Fibroblast of skin of left biceps (primary cell): Measurements from ENCODE around the gene SPATA6L.

Experiments
- DNase-seq, 2 experiments: peaks; one replicate each; pipeline ENCODE4 v3.0.0-alpha.2; 2013; ENCODE audit warnings: low read depth in 2 of 2

Gene SPATA6L, protein sequence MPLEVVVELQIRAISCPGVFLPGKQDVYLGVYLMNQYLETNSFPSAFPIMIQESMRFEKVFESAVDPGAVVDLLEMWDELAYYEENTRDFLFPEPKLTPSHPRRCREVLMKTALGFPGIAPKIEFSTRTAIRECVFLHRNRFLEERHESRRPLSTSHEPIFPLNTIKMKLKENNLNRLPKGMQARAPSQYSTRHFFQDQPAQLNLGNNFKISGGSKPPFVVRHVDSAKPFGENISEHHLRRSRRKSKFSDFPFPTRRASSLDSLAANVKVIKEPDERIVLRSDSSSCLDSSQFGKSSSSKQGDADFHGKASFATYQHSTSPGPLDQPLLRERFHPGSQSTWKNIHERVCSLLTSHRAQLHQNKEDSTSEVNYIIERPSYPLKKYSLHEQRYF

DNA sequence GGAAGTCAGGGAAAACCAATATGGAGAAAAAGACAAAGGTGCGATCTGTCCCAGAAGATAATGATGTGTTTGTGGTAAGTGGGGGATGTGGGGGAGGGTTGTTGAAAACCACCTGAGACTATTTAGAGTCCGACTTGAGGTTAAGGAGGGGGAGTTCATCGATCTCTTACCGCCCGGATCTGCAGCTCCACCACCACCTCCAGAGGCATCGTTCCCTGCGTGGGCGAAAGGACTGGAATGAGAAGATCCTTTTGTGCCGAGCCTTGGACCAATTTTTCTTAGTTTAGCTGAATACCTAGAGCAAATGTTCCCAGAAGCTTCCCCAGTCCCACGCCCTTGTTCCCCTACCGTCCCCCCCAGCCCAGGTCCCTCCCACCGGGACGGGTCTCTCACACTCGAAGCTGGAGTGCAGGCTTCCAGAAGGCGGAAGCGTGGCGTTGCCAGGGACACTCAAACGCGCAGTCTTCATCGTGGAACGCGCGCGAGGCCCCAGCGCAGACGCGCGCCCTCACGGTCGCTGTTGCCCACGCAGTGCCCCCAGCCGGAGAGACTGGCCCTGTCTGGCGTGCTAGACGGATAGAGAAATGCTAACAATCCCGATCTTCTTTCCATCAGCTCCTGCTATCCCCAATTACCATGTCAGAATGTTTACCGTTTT, at the start of gene SPATA6L:
TSS of gene SPATA6L (minus strand) at position 439 of the 658 bp plus-strand sequence. CDS start at position 209, 230 bp downstream.
- no peak for DNase-seq

DNA sequence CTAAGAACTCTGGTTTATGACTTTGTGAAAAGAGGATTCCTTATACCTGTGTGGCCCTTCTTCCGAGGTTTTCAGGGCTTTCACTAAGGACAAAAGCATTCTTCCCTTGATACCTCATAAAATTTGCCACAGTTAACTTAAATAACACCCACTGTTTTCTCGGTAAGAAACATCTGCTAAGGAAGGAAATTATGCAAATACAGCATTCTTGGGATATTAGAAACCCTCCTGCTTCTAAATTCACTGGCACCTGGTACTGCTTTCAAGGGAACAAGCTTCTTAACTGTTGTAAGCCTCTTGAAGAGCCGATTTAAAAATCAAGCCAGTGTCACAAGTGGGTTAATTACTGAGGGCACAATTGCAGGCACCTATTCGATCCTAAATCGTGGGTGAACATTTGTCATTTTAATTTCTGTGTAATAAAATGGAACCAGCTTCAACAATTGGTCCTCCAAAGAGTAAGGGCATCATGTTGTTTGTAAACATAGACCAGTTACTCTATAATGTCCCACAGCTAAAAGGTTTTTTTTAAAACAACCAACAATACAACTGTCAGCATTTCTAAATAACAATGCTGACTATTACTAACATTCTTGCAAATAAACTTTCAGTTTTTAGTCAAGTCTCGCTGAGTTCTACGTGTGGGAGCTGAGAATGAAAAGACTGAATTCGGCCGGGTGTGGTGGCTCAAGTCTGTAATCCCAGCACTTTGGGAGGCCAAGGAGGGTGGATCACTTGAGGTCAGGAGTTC, 48.2 kb upstream of the SPATA6L start:
- no peak for DNase-seq

DNA sequence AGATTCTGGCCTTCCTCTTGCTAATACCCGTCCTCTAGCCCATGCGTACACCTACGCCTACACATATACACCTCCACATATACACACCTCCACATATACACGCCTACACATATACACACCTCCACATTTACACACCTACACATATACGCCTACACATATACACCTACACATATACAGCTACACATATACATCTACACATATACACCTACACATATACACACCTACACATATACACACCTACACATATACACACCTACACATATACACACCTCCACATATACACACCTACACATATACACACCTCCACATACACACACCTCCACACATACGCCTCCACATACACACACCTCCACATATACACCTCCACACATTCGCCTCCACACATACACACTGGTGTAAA, 47.6 kb upstream of the SPATA6L start:
- DNase-seq = no peak

DNA sequence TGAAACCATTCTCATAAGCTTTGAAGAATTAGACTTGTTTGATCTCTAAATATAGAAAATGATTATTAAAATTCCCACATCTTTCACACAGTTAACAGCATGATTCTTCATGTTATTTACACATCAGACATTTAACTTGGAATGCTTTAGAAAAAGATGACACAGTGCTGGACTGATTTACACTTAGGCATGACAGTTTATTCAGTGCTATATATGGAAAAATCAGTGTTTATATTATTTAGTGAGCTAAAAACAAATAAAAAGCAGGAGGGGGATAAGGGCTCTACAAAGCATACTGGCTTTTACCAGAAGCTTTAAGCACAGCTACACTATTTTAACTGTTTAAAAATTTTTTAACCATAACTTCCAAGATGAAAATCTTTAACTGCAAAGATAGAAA, 43.1 kb upstream of the SPATA6L start:
- DNase-seq = no peak

DNA sequence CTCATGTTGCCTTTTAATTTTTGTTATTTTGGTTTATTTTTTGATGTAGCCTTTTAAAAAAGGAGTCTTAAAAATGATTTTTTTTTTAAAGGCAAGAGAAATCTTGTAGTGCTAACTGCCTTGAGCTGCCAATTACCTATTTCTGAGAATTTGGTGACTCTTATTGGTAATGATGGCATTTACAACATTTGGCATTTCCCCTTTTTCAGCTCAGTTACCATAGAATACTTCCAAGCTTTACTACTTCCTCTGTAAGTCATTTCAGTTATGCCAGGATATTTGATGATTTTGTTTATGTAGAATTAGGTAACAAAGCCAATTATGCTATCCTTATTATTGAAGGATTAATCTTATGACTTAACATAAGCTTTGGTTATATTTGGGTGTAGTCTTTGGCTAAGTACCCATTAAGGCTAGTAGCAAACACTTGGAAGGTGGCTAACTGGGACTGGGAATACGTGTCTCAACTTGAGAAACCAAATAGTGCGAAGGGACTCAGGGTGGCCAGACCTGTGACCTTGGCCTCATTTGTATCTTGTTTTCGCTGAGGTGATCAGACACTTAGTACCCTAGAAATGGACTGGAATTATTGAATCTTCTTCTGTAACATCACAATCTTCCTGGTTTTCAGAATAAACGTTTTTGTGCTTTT, 40.8 kb upstream of the SPATA6L start:
- DNase-seq = no peak

DNA sequence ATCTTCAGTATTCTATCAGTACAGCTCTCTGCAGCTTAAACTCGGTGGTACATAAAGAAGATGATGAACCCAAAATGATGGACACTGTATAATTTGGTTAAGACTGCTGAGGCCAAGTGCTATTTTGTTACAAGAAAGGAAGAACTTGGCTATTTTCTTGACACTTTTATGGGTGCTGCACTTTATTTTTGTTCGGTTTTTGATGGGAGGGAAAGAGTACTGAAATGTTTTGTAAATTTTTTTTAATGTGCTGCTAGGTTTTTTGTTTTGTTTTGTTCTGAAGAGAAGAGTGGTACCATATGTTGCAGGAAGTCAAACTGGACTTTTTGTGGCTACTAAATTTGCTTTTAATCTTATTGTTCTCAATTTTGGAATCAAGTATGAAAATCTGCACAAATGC, 39.7 kb upstream of the SPATA6L start:
- no peak for DNase-seq

DNA sequence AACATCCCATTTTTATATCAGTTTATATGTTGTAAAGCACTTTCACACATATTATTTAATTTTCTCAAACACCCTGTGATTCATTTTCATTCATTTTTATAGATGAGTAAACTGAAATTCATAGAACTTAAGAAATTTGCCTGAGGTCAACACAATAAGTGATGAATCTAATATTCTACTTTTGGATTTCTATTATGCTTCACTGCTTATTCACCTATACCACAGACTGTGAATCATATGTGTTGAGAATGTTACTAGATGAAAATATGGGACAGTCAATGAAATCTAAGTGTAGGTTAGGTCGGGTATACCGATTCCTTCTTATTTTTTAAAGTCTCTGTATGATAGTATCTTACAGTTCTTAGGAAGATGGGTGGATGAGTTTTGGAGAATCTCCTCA, 37.8 kb upstream of the SPATA6L start:
- DNase-seq = no peak

DNA sequence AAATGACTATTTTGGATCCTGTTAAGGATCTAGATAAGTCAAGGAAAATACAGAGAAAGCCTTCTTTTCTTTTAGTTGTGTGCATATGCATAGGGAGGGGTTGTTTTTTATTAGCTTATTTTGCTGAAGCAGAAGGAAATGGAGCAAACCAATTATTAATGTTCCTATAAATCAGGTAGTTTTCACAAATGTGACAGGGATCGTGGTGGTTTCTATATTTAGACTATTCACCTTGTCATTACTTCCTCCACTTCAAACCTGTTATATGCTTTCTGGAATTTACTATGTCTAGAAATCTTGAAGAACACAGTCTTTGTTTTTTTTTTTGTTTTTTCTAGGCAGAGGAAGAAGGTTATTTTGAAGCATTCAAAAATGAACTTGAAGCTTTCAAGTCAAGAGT, 35.2 kb upstream of the SPATA6L start:
- DNase-seq = no peak

DNA sequence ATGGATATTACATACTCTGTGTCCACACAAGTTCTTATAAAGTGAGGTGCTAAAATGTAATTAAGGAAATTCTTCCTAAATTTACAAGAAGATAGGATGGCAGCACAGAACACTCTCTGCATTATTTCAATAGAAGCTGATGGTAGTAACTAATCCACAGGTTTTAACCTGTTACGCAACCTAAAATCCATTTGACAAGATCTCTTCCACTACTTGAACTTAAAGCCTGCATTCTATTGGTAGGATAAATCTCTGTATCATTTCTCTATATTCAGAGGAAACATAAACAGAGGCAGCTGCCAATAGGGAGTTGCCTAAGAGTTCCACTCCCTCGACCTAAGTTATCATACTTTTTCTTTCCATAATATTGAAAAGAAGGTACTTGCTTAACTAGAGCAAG, 34.7 kb upstream of the SPATA6L start:
- no peak for DNase-seq

DNA sequence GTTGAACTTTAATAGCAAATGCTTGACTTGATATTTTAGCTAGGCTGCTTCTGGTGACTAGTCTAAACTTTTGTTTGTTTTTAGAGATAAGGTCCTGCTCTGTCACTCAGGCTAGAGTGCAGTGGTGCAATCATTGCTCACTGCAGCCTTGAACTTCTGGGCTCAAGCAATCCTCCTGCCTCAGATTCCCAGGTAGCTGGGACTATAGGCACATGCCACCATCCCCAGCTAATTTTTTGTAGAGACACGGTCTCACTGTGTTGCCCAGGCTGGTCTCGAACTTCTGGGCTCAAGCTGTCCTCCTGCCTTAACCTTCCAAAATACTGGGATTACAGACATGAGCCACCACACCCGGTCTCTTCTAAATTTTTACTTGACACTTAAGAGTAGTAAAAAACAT, 33.8 kb upstream of the SPATA6L start:
- DNase-seq = no peak

DNA sequence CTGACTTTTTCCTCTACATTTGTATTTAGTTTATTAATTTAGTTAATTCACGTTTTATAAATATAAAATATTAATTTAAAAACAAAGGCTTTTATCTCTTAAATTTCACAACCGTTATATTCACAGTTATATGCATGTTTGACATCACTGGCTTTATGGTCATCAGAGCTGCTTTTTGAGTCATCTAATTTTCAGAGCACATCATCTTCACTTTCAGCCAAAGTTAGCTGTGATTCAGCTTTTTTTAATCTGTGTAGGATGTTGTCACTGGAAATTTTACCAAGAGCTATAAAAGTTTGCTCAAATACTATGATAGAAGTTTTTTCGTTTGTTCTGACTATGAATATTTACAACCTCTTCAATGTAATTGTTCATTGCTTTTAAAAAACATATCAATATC, 25.5 kb upstream of the SPATA6L start:
- DNase-seq = no peak

DNA sequence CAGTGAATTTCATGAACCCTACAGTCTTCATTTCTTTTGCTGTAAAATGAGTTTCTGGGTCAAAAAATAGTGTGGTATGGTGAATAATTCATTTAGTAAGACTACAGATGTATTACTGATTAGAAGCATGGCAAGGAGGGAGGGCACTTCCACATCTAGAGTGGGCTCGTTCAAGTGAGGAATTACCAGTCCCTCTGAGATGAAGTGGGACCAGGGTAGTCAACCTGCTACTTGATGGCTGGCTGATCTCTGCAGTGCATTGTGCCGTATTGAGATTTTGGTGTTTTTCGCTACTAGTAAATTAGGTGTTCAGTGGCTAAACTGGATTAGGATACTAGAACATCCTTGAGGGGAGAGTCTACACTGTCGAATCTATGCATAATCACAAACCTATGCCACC, 23.9 kb upstream of the SPATA6L start:
- no peak for DNase-seq

DNA sequence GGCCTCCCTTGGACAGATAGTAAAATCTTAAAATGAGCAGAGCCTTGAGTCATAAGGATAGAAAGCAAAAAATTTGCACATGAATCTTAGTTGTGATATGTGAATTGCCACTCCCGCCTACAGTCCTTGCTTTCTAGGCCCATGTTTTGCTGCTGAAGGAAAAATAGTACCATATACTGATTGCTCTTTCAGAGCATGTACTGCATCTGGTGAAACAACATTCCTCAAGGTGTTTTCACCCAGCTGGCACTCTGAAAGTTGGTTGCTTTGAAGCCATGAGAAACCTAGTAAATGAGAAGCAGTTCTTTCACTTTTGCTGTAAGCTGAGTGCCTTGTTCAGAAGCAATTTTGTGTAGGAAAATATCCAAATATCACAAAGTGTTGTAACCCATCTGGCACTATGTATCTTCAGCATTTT, 23.4 kb upstream of the SPATA6L start:
- DNase-seq = no peak

DNA sequence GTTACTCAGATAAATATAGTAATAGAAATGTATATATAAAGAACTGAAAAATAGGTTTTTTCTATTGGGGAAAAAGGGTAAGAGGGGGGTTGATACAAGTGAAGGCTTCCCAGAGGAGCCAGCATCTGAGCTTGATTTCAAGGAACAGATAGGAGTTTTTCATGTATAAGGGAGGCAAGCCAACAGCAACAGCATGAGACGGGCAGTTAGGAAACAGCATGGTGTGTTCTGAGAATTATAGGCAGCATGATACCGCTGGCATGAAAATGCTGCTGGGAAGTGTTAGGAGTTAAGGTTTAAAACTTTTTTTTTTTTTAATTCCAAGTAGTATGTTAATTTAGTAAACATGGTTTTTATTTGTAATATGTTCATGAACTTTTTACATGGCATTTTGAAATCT, 22.7 kb upstream of the SPATA6L start:
- DNase-seq = no peak

DNA sequence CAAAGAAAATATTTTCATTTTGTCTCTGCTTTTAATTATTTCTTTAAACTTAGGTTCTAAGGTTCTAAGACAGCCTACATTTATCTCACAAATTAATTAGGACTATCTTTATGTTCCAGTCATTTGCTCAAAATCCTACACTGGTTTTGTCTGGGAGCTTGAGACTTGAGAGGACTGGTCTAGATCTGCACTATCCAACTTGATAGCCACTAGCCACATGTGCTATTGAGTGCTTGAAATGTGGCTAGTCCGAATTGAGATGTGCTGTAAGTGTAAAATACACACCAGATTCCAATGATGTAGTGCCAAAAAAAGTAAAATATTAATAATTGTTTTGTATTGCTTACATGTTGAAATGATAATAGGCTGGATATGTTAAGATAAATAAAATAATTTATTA, 20.3 kb upstream of the SPATA6L start:
- DNase-seq = no peak

DNA sequence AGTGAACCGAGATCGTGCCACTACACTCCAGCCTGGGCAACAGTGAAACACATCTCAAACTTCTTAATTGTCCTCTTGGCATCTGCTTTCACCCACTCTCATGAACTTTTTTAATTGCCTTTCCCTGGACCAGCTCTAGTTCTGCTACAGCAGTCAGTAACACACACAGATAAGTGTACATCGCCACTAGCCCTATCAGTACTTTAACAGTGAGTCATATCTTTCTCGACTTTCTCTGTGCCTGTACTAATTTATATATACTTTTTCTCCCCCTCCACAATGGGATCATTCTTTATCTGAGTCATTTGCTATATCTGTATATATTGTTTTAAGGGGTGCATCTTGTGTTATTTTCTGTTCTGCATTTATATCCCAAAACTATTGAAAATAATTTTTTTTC, 19.8 kb upstream of the SPATA6L start:
- no peak for DNase-seq

DNA sequence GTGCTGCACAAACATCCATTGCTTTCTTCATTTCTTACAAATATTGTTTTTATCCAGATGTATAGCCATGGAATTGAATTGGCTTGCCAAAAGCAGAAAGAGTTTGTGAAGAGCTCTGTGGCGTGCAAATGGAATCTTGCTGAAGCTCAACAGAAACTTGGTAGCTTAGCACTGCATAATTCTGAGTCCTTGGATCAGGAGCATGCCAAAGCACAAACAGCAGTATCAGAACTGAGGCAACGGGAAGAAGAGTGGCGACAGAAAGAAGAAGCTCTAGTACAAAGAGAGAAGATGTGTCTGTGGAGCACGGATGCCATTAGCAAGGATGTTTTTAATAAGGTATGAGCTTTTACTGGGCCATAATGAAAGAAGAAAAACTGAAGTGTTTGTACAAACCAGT, 18.5 kb upstream of the SPATA6L start:
- no peak for DNase-seq

DNA sequence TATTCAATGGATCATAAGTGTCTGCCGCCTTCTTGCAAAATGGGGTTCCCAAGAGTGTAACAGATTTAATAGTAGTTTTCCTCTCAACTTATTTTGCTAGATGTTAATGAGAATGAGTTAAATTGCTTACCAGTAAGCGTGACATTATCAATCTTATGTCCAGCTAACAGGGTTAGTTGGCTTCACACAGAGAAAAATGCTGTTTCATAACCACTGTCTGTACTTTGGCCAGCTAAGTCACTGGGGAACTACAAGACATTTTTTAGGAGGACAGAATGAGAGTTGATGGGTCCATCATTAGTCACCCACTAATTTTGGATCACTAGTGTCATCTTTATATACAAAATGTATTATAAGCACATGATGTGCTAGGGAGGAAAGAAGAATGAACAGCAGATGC, 14.5 kb upstream of the SPATA6L start:
- no peak for DNase-seq

DNA sequence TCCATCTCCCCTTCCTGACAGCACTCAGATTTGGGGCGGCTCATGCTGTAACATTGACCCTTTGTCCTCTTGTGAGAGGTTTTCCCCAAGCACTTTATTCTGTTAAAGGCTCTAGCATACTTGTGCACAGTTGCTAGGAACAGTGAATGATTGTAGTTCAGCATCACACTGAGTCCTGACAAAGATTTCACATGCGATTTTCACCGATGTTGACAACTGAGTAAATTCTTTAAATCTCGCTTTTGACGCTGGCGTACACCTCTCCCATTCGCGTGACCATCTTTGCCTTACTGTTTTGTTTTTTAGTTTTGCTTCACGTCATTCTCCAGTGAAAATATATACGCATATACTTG, 13.9 kb upstream of the SPATA6L start:
- DNase-seq = no peak

DNA sequence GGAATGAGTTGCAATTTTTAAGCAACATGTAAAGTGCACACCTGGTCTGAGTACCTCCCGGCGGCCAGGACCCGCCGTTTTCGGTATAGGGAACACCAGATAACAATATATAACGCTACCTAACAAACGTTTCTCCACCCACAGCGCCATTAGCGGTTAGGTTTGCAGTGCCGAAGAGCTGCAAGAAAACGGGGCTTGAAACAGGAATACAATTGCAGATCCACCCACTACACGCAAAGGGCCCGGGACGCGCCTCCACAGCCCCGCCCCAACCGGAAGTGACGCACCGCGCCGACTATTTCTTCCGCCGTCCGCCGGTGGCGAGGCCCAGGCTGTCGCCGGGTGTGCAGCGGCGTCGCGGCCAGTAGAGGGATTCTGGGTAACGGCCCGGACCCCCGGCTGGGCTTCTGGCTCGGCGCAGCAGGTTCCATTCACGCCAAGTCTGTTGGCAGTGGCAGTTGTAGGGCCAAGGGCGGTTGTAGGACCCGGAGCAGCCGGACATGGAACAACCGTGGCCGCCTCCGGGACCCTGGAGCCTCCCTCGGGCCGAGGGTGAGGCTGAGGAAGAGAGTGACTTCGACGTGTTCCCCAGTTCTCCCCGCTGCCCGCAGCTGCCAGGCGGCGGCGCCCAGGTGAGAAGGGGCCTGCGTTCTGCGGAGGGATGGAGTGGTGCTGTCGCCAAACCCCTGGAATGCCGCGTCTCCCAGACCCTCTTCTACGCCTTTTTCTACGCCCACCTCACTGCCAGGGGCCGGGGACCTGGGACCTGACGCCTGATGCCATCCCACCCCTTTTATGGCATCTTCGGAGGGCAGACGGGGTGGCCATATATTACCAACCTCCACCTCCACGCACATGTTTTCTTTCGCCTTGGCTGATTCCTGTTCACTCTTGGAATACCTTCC, 13.2 kb upstream of the SPATA6L start, which contains the start of gene CDC37L1:
TSS of gene CDC37L1 (plus strand) at position 302 of the 905 bp plus-strand sequence. CDS start at position 501, 199 bp downstream.
- DNase-seq = peak; percentile 85 to 86

DNA sequence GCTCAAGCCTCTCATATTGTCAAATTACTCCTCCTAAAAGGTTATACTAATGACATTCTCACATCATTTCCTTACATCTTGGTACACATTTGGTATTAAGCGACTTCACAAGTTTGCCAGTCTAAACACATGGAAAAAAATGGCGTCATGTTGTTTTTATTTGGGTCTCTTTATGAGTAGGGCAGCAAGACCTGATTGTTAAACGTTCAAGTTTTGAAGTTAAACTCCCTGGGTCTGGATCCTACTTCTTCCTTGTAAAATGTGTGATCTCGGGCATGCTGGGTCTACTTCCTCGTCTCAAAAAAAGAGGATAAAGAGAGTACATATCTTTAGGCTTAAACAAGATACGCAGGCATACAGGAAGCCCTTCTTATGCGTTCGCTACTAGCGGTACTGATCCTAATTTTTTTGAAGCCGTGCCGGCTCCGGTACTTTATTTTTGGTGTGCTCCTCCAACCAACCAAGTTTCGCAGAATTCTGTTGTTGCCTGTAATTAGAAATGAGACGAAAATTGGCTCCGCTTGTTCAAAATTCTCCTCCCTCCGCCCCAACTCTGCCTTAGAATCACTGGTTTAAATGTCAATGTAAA, 12.5 kb upstream of the SPATA6L start:
- DNase-seq = no peak
